Uterus (tissue), 2 donors: ENCODE data around the gene MAPRE2.

Experiments
- CTCF ChIP-seq, 4 experiments: fragments of 200-600 bp in 2 of 4; fragments of 450-650 bp in 2 of 4; sonication (generic) in 2 of 4; IDR thresholded peaks; one replicate each; pipeline ENCODE4 v1.5.1; 2016 to 2019; ENCODE audit warnings: antibody characterized with exemption in 4 of 4, mild to moderate bottlenecking in 2 of 4, moderate library complexity in 1 of 4
- POLR2A ChIP-seq, 2 donors: fragments of 450-650 bp; IDR thresholded peaks; one replicate each; pipeline ENCODE4 v1.6.1; 2016; ENCODE audit warnings: antibody characterized with exemption in 2 of 2, mild to moderate bottlenecking in 1 of 2, moderate library complexity in 1 of 2

- TF ChIP-seq CTCF (IDR thresholded peaks at IDR 0.05) = no peak
- no peak for TF ChIP-seq POLR2A (IDR thresholded peaks at IDR 0.05)
Observed at GRCh38 chr18:35043207-35043606, 2.0 kb downstream of the MAPRE2 start.
